SK-N-MC (cell line): ENCODE data around the gene OR10H5.
"Not testable (repeated sequence)": the region's sequence is repeated elsewhere in the genome, so short reads cannot be mapped to it uniquely, and the experiment has no call there.

Experiments used
- DNase-seq: peaks from one replicate; pipeline ENCODE4 v3.0.0-alpha.2; 2011; ENCODE audit warnings: low read depth, low spot score
- H3K27ac ChIP-seq: fragments of 200-600 bp; sonication (generic); 2 replicates; pipeline ENCODE4 v1.5.1; 2016; ENCODE audit warnings: mixed run types
- H3K36me3 ChIP-seq: fragments of 200-600 bp; sonication (generic); 2 replicates; pipeline ENCODE4 v1.6.1; 2017; ENCODE audit warnings: antibody characterized with exemption, low read length, mixed read lengths; ENCODE audit not compliant: insufficient read depth
- H3K4me3 ChIP-seq: fragments of 200-600 bp; sonication (generic); 2 replicates; pipeline ENCODE4 v1.5.1; 2016
- H3K9ac ChIP-seq: fragments of 200-600 bp; sonication (generic); 2 replicates; pipeline ENCODE4 v1.8.0; 2017; ENCODE audit warnings: mixed run types, mixed read lengths; ENCODE audit not compliant: insufficient read length
- H3K9me3 ChIP-seq: fragments of 200-600 bp; sonication (generic); 2 replicates; pipeline ENCODE4 v1.6.1; 2017; ENCODE audit warnings: low read depth, mild to moderate bottlenecking, antibody characterized with exemption, low read length, moderate library complexity, mixed read lengths
- EZH2 ChIP-seq: fragments of 200-600 bp; sonication (generic); IDR thresholded peaks from one replicate; pipeline ENCODE4 v1.6.1; 2017; ENCODE audit warnings: antibody characterized with exemption
- FOXP2 ChIP-seq: optimal IDR thresholded peaks from 2 replicates; pipeline ENCODE3; 2011; ENCODE audit warnings: mild to moderate bottlenecking, moderate library complexity; ENCODE audit not compliant: insufficient read depth; ENCODE audit errors: extremely low read length, control extremely low read depth
- POLR2AphosphoS5 ChIP-seq: IDR thresholded peaks from 2 replicates; pipeline ENCODE4 v1.6.1; 2012; ENCODE audit warnings: mild to moderate bottlenecking, low read depth, low read length, borderline replicate concordance

Gene OR10H5

DNA sequence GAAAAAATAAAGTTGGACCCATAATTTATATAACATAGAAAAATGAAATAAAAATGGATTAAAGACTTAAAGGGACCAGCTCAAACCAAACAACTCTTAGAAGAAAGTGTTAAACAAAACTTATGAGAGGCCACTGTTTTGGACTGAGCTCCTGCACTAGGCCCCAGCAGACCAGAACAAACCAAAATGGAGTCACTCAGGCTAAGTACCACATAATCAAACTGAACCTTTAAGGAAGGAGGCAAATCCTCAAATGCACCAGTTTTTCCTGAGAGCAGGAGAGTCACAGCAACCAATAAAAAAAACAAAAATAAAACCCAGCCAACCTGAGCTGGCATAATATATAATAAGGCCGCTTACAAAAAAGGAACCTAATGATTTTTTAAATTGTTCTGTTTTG, 38.3 kb downstream of the OR10H5 start:
- no peak for TF ChIP-seq EZH2
- TF ChIP-seq POLR2AphosphoS5, result no peak
- no peak for TF ChIP-seq FOXP2
- Histone ChIP-seq H3K9me3 (no peaks in the 10 kb centered on the region), H3K36me3 (no peaks in the 10 kb centered on the region), H3K4me3 (no peak overlapping the region), H3K9ac (no peak overlapping the region), H3K27ac (no peak overlapping the region)
- DNase-seq, result no peak

DNA sequence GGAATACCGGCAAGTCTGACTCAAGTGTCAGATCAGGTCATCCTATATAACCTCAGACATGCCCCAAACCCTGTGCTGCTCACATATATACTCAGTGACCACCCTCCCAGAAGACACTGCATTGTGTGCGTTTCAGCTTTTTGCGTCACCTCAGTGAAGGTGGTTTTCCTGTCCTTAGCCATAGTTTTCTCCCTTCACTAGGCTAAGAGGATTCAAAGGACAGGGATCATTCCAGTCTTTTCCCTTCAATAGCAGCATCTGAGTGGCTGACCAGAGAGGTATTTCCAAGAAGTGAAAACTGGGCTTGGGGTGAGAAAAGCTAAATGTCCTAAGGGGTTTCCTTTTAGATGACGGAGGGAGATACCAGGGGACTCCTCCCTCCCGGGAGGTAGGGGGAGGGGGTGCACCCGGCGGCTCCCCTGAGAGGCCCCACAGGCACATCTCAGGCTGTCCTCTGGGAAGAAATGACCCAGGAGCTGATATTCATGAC, 40.7 kb downstream of the OR10H5 start:
- Histone ChIP-seq H3K36me3 (no peaks in the 10 kb centered on the region), H3K9ac (no peak overlapping the region), H3K4me3 (no peak overlapping the region), H3K27ac (no peak overlapping the region), H3K9me3 (no peaks in the 10 kb centered on the region)
- DNase-seq, result no peak
- TF ChIP-seq EZH2, result no peak
- TF ChIP-seq FOXP2, result no peak
- TF ChIP-seq POLR2AphosphoS5, result no peak

DNA sequence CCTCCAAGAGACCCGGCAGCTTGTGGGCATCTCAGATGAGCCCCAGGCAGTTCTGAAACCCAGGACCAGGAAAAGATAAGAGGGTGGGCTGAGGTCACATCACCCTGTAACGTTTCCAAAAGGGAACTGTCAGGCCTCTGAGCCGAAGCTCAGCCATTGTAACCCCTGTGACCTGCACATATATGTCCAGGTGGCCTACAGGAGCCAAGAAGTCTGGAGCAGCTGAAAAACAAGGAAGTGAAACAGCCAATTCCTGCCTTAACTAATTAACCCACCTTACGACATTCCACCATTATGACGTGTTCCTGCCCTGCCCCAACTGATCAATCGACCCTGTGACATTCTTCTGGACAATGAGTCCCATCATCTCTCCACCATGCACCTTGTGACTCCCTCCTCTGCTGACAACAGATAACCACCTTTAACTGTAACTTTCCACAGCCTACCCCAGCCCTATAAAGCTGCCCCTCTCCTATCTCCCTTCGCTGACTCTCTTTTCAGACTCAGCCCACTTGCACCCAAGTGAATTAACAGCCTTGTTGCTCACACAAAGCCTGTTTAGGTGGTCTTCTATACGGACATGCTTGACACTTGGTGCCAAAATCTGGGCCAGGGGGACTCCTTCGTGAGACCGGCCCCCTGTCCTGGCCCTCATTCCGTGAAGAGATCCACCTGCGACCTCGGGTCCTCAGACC, 41.3 kb downstream of the OR10H5 start:
- DNase-seq, H3K27ac ChIP-seq, H3K9ac ChIP-seq, H3K36me3 ChIP-seq, H3K4me3 ChIP-seq, H3K9me3 ChIP-seq: not testable (repeated sequence)

DNA sequence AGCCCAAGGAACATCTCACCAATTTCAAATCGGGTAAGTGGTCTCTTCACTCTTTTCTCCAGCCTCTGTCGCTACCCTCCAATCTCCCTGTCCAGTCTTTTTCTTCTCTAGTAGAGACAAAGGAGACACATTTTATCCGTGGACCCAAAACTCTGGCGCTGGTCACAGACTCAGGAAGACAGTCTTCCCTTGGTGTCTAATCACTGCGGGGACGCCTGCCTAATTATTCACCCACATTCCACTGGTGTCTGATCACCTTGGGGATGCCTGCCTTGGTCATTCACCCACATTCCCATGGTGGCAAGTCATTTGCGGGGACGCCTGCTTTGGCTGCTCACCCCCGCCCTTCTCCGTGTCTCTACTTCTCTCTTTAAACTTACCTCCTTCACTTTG, 41.8 kb downstream of the OR10H5 start:
- H3K27ac ChIP-seq, result no peak overlapping the region
- H3K9ac ChIP-seq, result no peak overlapping the region
- no peaks in the 10 kb centered on the region for H3K9me3 ChIP-seq
- H3K4me3 ChIP-seq, result no peak overlapping the region
- DNase-seq, result no peak
- TF ChIP-seq EZH2, result no peak
- TF ChIP-seq POLR2AphosphoS5, result no peak
- H3K36me3 ChIP-seq, result no peaks in the 10 kb centered on the region

DNA sequence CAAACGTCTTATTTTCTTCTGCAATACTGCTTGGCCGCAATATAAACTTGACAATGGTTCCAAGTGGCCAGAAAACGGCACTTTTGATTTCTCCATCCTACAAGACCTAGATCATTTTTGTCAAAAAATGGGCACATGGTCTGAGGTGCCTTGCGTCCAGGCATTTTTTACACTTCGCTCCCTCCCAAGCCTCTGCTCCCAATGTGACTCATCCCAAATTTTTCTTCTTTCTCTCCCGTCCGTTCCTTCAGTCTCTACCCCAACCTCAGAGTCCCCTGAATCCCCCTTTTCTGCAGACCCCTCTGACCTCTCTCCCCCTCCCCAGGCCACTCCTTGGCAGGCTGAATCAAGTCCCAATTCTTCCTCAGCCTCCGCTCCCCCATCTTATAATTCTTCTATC, 42.3 kb downstream of the OR10H5 start:
- H3K9me3 ChIP-seq, result no peaks in the 10 kb centered on the region
- no peak for DNase-seq
- H3K4me3 ChIP-seq, result no peak overlapping the region
- TF ChIP-seq FOXP2 (no peak), EZH2 (no peak), POLR2AphosphoS5 (no peak)
- H3K9ac ChIP-seq, result no peak overlapping the region
- H3K27ac ChIP-seq, result no peak overlapping the region
- H3K36me3 ChIP-seq, result no peaks in the 10 kb centered on the region

DNA sequence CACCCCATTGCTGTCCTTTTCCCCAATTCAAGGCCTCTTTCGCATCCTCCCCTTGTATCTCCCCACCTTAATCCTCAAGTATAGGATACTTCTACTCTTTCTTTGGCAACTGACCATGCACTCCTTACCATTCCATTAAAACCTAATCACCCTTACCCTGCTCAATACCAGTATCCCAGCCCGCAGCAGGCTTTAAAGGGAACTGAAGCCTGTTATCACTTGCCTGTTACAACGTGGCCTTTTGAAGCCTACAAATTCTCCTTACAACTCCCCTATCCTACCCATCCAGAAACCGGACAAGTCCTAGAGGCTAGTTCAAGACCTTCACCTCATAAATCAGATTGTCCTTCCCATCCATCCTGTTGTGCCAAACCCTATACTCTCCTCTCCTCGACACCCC, 44.2 kb downstream of the OR10H5 start:
- H3K9ac ChIP-seq, result no peak overlapping the region
- no peak overlapping the region for H3K27ac ChIP-seq
- no peak overlapping the region for H3K4me3 ChIP-seq
- TF ChIP-seq FOXP2, result no peak
- no peak for TF ChIP-seq EZH2
- TF ChIP-seq POLR2AphosphoS5, result no peak
- DNase-seq, result no peak
- no peaks in the 10 kb centered on the region for H3K36me3 ChIP-seq
- no peaks in the 10 kb centered on the region for H3K9me3 ChIP-seq

DNA sequence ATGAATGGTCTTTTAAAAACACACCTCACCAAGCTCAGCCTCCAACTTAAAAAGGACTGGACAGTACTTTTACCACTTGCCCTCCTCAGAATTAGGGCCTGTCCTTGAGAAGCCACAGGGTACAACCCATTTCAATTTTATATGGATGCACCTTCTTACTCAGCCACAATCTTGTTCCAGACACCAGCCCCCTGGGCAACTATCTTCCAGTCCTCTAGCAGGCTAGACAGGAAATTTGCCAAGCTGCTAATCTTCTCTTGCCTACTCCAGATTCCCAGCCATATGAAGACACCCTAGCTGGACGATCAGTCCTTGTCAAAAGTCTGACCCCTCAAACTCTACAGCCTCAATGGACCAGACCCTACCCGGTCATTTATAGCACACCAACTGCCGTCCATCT, 46.8 kb downstream of the OR10H5 start:
- H3K9ac ChIP-seq, H3K4me3 ChIP-seq, H3K9me3 ChIP-seq, H3K27ac ChIP-seq, DNase-seq, H3K36me3 ChIP-seq: not testable (repeated sequence)

DNA sequence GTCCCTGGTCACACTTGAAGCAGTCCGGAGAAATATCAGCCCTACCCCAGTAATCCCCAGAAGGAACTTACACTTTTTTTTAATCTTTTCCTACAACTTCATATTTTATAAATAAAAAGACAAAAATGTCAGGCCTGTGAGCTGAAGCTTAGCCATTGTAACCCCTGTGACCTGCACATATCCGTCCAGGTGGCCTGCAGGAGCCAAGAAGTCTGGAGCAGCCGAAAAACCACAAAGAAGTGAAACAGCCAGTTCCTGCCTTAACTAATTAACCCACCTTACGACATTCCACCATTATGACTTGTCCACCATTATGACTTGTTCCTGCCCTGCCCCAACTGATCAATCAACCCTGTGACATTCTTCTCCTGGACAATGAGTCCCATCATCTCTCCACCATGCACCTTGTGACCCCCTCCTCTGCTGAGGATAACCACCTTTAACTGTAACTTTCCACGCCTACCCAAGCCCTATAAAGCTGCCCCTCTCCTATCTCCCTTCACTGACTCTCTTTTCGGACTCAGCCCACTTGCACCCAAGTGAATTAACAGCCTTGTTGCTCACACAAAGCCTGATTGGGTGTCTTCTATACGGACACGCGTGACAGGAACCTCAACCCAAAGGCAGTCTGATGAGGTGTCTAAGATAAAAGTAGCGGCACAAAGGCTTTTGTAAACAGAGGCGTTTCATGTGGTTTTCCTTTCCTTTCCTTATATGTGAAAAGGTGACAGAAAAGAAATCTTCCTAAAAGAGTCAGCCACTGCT, 48.3 kb downstream of the OR10H5 start:
- H3K9me3 ChIP-seq, result not testable (repeated sequence)

More for the DNA sequence above, 48.3 kb downstream of the OR10H5 start:
- H3K9ac ChIP-seq, result peak overlapping the region; percentile 71
- H3K4me3 ChIP-seq, result peak overlapping the region; percentile 78
- not testable (repeated sequence) for DNase-seq, H3K36me3 ChIP-seq, H3K27ac ChIP-seq
